HG03460 (cell line): ENCODE data around the gene PLAU.
"Not testable (repeated sequence)": the region's sequence is repeated elsewhere in the genome, so short reads cannot be mapped to it uniquely, and the experiment has no call there.

ENCODE experiments used
- ATAC-seq: cut with Tn5 transposase; IDR thresholded peaks from one replicate; pipeline ENCODE4 v1.9.1; 2021; ENCODE audit not compliant: unreplicated experiment

PLAU gene

GRCh38 chr10:73920089-73920488 lies 9.2 kb downstream of the PLAU start:
- ATAC-seq = no peak

GRCh38 chr10:73922007-73922863 lies 11.3 kb downstream of the PLAU start:
- ATAC-seq = no peak

DNA sequence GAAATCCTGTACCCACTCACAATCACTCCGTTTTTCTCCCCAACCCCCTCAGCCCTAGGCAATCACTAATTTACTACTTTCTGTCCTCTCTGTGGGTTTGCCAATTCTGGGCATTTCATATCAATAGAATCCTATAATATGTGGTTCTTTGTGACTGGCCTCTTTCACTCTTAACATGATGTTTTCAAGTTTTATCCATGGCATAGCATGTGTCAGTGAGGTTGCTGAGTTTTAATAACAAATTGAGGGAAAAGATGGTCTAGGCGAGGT lies 11.9 kb downstream of the PLAU start:
- no peak for ATAC-seq

- ATAC-seq = no peak
Observed at GRCh38 chr10:73923935-73924598, 13.1 kb downstream of the PLAU start.

DNA sequence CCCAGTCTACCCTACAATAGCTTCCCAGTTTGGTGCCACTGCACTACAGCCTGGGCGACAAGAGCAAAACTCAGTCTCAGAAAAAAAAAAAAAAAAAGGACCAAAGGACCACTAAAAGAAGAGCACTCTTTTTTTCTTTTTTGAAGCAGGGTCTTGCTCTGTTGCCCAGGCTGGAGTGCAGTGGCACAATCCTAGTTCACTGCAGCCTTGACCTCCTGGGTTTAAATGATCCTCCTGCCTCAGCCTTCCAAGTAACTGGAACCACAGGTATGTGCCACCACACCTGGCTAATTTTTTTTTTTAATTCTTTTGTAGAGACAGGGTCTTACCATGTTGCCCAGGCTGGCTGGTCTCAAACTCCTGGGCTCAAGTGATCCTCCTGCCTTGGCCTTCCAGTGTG lies 14.0 kb downstream of the PLAU start:
- no peak for ATAC-seq

GRCh38 chr10:73925539-73925938 lies 14.6 kb downstream of the PLAU start:
- ATAC-seq = no peak

DNA sequence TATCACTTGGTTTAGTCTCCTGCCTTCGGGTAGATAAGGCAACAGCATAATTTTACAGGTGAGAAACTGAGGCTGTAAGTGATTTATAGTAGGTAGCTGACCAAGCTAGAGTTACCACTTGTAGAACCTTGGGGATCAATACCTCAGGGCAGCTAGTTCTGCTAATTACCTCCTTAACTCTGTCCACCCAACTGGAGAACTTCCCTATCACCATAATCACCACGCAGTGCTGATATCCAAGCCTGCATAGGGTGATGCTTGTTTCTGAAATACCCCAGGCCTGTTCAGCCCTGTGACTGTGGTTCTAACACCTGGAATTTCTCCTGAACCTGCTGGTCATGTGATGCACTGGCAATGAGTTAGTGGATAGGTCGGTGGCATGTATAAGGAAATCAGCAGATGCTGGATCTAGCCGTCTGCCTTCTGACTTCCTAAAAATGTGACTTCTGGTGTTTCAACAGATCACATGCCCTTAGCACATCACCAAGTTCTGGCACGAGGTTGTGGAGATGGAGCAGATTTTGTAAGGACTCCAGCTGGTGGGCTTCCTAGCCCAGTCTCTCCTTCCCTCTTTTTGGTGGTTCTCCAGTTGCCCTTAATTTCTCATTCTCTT lies 15.3 kb downstream of the PLAU start:
- no peak for ATAC-seq

DNA sequence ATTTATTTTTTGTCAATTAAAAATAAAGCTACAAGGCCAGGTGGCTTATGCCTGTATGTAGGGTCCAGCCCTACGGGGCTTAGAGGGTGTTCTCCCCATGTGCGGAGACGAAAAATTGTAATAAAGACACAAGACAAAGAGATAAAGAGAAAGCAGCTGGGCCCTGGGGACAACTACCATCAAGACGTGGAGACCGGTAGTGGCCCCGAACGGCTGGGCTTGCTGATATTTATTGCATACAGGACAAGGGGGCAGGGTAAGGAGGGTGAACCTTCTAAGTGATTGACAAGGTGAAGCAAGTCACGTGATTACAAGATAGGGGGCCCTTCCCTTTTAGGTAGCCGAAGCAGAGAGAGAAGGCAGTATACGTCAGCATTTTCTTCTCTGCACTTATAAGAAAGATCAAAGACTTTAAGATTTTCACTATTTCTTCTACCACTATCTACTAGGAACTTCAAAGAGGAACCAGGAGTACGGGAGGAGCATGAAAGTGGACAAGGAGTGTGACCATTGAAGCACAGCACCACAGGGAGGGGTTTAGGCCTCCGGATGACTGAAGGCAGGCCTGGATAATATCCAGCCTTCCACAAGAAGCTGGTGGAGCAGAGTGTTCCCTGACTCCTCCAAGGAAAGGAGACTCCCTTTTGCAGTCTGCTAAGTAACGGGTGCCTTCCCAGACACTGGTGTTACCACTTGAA lies 19.8 kb downstream of the PLAU start:
- ATAC-seq = not testable (repeated sequence)

GRCh38 chr10:73931767-73932619 lies 21.1 kb downstream of the PLAU start:
- peak; percentile 67 for ATAC-seq

DNA sequence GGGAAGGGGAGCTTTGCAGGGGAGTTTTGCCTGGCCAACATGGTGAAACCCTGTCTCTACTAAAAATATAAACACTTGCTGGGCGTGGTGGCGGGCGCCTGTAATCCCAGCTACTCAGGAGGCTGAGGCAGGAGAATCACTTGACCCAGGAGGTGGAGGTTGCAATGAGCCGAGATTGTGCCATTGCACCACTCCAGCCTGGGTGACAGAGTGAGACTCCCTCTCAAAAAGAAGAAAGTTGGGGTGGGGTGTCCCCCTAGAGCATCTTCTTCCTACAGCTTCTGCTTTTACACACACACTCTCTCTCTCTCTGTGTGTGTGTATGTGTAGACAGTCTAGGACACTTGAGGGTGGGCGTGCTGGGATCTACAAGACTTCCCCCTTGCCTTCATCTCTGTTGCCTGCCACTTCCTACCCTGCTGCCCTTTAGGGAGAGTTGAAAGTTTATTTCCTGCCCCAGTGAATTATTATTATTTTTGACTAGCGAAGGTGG lies 21.7 kb downstream of the PLAU start:
- ATAC-seq = peak; percentile 26

GRCh38 chr10:73934074-73934473 lies 23.1 kb downstream of the PLAU start:
- ATAC-seq = no peak

- ATAC-seq = no peak
Observed at GRCh38 chr10:73935895-73936294, 25.0 kb downstream of the PLAU start.

- ATAC-seq = no peak
Observed at GRCh38 chr10:73937333-73938043, 26.6 kb downstream of the PLAU start.

DNA sequence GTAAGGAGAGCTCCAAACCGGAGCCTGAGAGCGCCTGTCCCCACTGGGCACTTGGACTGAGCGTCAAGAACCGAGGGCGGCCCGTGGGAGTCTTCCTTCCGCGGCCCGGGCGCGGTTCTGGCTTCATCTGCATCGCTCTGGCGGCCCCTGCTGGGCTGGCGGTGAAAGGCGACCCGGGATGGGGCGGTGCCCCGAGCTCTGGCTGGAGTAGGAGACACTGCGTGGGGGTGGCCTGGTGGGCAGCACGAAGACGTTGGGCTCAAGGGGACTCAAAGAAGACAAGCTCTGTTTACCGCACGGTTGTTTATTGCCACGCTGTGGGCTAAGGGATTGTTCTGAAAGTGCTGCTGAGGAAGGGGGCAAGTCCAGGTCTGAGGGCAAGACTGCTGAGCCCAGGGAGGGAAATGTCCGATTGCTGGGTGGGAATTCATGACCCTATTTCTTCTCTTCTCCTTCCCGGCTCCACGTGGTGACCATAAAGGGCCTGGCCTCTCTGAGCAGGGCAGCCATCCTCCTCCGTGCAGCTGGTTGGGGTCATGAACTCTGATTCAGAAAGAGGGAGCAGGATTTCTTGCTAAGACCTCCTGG lies 29.8 kb downstream of the PLAU start:
- ATAC-seq = peak; percentile 73

DNA sequence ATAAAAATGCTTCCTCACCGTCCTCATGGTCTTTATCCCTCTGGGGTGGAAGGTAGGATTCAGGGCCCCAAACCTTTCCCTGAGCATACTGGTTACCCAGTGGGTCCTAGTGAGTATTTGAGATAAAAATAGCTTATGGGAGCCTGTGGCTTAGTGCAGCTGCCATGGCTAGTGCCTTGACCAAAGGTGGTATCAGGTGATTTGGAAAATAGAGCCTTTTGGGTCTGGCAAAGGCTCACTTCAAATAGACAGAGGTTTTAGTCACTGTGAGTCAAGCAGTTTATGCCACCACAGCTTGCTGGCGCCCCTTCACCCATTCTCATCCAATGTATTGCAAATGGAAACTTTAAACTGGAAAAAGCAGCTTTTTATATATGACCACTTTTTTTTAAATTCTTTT lies 30.4 kb downstream of the PLAU start:
- no peak for ATAC-seq

- ATAC-seq = no peak
Observed at GRCh38 chr10:73944356-73945100, 33.6 kb downstream of the PLAU start.

DNA sequence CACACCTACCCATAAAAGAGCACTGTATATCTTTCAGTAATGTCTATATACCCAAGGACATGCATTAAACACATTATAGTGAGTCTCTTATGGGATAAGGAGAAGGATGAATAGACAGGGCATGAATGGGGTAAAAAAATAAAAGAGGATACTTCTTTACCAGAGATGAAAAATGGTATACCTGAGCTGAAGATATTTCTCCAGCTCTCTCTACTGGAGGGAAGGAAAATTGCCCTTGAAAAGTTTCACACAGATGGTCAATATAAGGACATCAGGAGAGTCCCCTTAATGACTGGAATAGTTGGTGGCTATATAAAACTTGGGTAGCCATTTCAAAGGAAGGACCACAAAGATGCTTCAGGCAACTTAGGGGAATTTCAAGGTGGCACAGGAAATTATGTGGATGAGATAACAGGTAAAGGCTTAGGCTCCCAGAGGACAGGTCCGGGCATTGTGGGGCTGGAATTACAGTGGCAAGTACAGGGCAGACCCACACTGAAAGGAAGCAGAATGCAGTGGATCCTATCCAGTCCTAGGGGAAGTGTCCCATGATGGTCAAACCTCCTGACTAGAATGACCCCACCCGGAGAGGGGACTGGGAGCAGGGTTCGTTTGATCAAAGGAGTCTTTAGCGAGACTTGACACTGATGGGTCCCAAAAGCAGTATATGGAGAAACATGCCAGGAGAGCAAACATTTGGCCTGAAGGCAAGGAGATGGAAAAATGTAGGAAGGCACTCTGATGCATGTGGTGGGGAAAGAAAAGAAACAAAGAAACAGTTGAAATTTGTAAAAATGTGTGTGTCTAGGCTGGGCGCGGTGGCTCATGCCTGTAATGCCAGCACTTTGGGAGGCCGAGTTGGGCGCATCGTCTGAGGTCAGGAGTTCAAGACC lies 35.6 kb downstream of the PLAU start:
- ATAC-seq = no peak
